Measurements from ENCODE around the gene R3HCC1L.

- TF ChIP-seq CTCF (IDR thresholded peaks at IDR 0.05) (no peak), POLR2AphosphoS5 (IDR thresholded peaks at IDR 0.05) (no peak), POLR2A (IDR thresholded peaks at IDR 0.05; ENCODE audit: low read depth) (no peak)
Measured at GRCh38 chr10:98195120-98195519, 60.7 kb downstream of the R3HCC1L start.
